HEK293T (cell line): ENCODE results near the gene TXK.

Experiments used
- BHLHE40 ChIP-seq: fragments of 450-650 bp; IDR thresholded peaks from 2 replicates; pipeline ENCODE4 v1.6.1; 2016; ENCODE audit warnings: mild to moderate bottlenecking, moderate library complexity, borderline replicate concordance
- ELF4 ChIP-seq: fragments of 450-650 bp; IDR thresholded peaks from 2 replicates; pipeline ENCODE4 v1.6.1; 2017; ENCODE audit warnings: antibody characterized with exemption
- TARDBP ChIP-seq: fragments of 450-650 bp; IDR thresholded peaks from 2 replicates; pipeline ENCODE4 v1.6.1; 2016

GRCh38 chr4:48127682-48128404 lies 6.2 kb downstream of the TXK start:
- no peak for TF ChIP-seq ELF4
- no peak for TF ChIP-seq TARDBP
- TF ChIP-seq BHLHE40: no peak
